ENCODE data around the gene NDUFS5. TPM values are rescaled to one million over a fixed set of nuclear protein-coding genes. Genes with fewer than 3 reads are reported as not detected.
A peak's percentile ranks its signal among the peaks of the same experiment; 100 is the strongest.

The NDUFS5 gene
- total and polyA plus RNA-seq, 10 of the 15 experiments (the other 5 are each of a cell fraction or from before 2014, with no cell fraction given): 240 to 1,578 (median 831) TPM

DNA sequence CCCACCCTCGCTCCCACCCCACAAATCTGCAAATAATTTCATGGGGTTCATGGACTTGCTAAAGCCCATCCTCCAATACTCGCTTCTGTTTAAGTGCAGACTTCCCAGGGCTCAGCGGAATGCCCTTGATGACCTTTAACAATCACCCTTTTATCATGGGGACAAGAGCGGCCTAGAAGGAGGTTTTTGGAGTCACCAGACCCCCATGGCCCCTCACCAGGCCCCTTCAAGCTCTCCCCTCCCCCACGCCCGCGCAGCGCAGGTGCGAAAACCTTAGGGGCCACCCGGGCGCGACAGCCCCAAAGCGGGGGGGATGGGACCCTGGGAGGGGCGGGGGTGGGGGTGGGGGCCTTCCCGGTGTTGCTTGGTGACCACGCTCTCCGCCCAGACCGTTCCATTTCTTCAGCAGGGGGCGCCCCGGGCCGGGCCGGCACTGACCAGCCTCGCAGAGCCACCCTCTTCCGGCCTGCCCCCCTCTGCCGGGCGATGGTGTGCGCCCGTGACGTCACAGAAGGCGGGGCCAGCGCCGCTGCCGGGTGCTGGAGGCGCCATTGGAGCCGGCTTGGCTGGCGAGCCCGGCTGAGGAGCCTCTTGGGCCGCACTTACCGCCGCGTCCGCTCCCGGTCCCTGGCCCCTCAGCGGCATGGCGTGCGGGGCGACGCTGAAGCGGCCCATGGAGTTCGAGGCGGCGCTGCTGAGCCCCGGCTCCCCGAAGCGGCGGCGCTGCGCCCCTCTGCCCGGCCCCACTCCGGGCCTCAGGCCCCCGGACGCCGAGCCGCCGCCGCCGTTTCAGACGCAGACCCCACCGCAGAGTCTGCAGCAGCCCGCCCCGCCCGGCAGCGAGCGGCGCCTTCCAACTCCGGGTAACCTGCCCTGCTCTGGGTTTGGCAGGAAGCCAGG lies 35.2 kb upstream of the NDUFS5 start, which contains the start of gene AKIRIN1 (continued):
- TF ChIP-seq, protein P1, sequence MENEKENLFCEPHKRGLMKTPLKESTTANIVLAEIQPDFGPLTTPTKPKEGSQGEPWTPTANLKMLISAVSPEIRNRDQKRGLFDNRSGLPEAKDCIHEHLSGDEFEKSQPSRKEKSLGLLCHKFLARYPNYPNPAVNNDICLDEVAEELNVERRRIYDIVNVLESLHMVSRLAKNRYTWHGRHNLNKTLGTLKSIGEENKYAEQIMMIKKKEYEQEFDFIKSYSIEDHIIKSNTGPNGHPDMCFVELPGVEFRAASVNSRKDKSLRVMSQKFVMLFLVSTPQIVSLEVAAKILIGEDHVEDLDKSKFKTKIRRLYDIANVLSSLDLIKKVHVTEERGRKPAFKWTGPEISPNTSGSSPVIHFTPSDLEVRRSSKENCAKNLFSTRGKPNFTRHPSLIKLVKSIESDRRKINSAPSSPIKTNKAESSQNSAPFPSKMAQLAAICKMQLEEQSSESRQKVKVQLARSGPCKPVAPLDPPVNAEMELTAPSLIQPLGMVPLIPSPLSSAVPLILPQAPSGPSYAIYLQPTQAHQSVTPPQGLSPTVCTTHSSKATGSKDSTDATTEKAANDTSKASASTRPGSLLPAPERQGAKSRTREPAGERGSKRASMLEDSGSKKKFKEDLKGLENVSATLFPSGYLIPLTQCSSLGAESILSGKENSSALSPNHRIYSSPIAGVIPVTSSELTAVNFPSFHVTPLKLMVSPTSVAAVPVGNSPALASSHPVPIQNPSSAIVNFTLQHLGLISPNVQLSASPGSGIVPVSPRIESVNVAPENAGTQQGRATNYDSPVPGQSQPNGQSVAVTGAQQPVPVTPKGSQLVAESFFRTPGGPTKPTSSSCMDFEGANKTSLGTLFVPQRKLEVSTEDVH (IDR thresholded peaks at IDR 0.05; ENCODE audit: low read depth, partially characterized antibody): no peak
- TF ChIP-seq MEF2A (IDR thresholded peaks at IDR 0.05; ENCODE audit: insufficient read depth, low read depth, low read length): 0 out of 2 replicates have a peak, but pooled peaks have one; percentile 34
- TF ChIP-seq, protein P2, sequence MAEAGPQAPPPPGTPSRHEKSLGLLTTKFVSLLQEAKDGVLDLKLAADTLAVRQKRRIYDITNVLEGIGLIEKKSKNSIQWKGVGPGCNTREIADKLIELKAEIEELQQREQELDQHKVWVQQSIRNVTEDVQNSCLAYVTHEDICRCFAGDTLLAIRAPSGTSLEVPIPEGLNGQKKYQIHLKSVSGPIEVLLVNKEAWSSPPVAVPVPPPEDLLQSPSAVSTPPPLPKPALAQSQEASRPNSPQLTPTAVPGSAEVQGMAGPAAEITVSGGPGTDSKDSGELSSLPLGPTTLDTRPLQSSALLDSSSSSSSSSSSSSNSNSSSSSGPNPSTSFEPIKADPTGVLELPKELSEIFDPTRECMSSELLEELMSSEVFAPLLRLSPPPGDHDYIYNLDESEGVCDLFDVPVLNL (IDR thresholded peaks at IDR 0.05; ENCODE audit: low read depth, low read length): no peak
- TF ChIP-seq ZSCAN29 (IDR thresholded peaks at IDR 0.05): peak; percentile 35; the same call in 1 of the 2 replicates
- 0 out of 2 replicates have a peak, but pooled peaks have one; percentile 20 for TF ChIP-seq SMC3 (IDR thresholded peaks at IDR 0.05; ENCODE audit: borderline replicate concordance, low read length)
- TF ChIP-seq HDAC2 (IDR thresholded peaks at IDR 0.05): no peak
- TF ChIP-seq POLR2A (IDR thresholded peaks at IDR 0.05; ENCODE audit: low read depth, low read length): peak; percentile 99
- TF ChIP-seq SIN3A (IDR thresholded peaks at IDR 0.05; ENCODE audit: low read depth, low read length): peak; percentile 46; the same call in 1 of the 2 replicates
- no peak for TF ChIP-seq ZNF274 (IDR thresholded peaks at IDR 0.05; ENCODE audit: insufficient read depth, insufficient read length)
- TF ChIP-seq KAT2A (conservative IDR thresholded peaks at IDR 0.05; ENCODE audit: control insufficient read depth, low read depth, low read length): no peak
- no peak for TF ChIP-seq CHD4 (IDR thresholded peaks at IDR 0.05)
- TF ChIP-seq FOXM1 (IDR thresholded peaks at IDR 0.05; ENCODE audit: low read depth, low read length): no peak
- peak; percentile 88 for TF ChIP-seq IKZF1 (conservative IDR thresholded peaks at IDR 0.05)
- TF ChIP-seq RAD21 (IDR thresholded peaks at IDR 0.05; ENCODE audit: insufficient read depth, low read depth, low read length): no peak
- peak; percentile 48; the same call in 1 of the 2 replicates for TF ChIP-seq STAT1 (conservative IDR thresholded peaks at IDR 0.05)
- TF ChIP-seq POU2F2 (IDR thresholded peaks at IDR 0.05; ENCODE audit: borderline replicate concordance, low read depth, low read length): peak; percentile 66; the same call in 2 of the 3 replicates
- no peak for TF ChIP-seq TBL1XR1 (IDR thresholded peaks at IDR 0.05; ENCODE audit: low read depth, low read length)
- peak; percentile 80 for TF ChIP-seq RB1 (IDR thresholded peaks at IDR 0.05; ENCODE audit: borderline replicate concordance)
- peak; percentile 97 for TF ChIP-seq LARP7 (IDR thresholded peaks at IDR 0.05)
- no peak for TF ChIP-seq NR2C2 (IDR thresholded peaks at IDR 0.05; ENCODE audit: borderline replicate concordance, control insufficient read depth, insufficient read length, low read depth)
- TF ChIP-seq, protein P3, sequence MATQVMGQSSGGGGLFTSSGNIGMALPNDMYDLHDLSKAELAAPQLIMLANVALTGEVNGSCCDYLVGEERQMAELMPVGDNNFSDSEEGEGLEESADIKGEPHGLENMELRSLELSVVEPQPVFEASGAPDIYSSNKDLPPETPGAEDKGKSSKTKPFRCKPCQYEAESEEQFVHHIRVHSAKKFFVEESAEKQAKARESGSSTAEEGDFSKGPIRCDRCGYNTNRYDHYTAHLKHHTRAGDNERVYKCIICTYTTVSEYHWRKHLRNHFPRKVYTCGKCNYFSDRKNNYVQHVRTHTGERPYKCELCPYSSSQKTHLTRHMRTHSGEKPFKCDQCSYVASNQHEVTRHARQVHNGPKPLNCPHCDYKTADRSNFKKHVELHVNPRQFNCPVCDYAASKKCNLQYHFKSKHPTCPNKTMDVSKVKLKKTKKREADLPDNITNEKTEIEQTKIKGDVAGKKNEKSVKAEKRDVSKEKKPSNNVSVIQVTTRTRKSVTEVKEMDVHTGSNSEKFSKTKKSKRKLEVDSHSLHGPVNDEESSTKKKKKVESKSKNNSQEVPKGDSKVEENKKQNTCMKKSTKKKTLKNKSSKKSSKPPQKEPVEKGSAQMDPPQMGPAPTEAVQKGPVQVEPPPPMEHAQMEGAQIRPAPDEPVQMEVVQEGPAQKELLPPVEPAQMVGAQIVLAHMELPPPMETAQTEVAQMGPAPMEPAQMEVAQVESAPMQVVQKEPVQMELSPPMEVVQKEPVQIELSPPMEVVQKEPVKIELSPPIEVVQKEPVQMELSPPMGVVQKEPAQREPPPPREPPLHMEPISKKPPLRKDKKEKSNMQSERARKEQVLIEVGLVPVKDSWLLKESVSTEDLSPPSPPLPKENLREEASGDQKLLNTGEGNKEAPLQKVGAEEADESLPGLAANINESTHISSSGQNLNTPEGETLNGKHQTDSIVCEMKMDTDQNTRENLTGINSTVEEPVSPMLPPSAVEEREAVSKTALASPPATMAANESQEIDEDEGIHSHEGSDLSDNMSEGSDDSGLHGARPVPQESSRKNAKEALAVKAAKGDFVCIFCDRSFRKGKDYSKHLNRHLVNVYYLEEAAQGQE (IDR thresholded peaks at IDR 0.05; ENCODE audit: low read depth, low read length): no peak
- no peak for TF ChIP-seq RFX5 (IDR thresholded peaks at IDR 0.05; ENCODE audit: low read depth, low read length)
- peak; percentile 96 for TF ChIP-seq POLR2AphosphoS5 (IDR thresholded peaks at IDR 0.05; ENCODE audit: low read length)
- no peak for TF ChIP-seq MXI1 (IDR thresholded peaks at IDR 0.05; ENCODE audit: low read depth, low read length)
